ENCODE data around the gene C1QB.

C1QB gene

GRCh38 chr1:22625262-22625925, 27.6 kb upstream of the C1QB start:
- no peaks in the 10 kb centered on the region for H3K4me1 ChIP-seq (ENCODE audit: insufficient read depth, low read length, poor library complexity, severe bottlenecking)
- H3K4me3 ChIP-seq (ENCODE audit: low read length, poor library complexity, severe bottlenecking): no peak overlapping the region
- no peaks in the 10 kb centered on the region for H3K9me3 ChIP-seq (ENCODE audit: insufficient read depth, low read depth, low read length)
- H3K9me2 ChIP-seq (replicated peaks; ENCODE audit: low read depth, low read length): no peaks in the 10 kb centered on the region
- no peaks in the 10 kb centered on the region for H3F3A ChIP-seq (ENCODE audit: low read depth)
- H3K27me3 ChIP-seq (ENCODE audit: insufficient read depth, low read length, poor library complexity, severe bottlenecking): no peaks in the 10 kb centered on the region
- no peak overlapping the region for H3K9ac ChIP-seq (ENCODE audit: low read depth, low read length, poor library complexity, severe bottlenecking)
- no peaks in the 10 kb centered on the region for H4K20me1 ChIP-seq (ENCODE audit: insufficient read depth, low read length, poor library complexity, severe bottlenecking)
- H3K4me2 ChIP-seq (ENCODE audit: low read depth, low read length, poor library complexity, severe bottlenecking): no peak overlapping the region
- H3K79me2 ChIP-seq (ENCODE audit: insufficient read depth, low read length): no peaks in the 10 kb centered on the region
- TF ChIP-seq CTCF (conservative IDR thresholded peaks at IDR 0.05; ENCODE audit: low read length) (no peak), EZH2phosphoT487 (IDR thresholded peaks at IDR 0.05; ENCODE audit: borderline replicate concordance) (no peak)
- H2AFZ ChIP-seq (ENCODE audit: low read length): no peak overlapping the region
- H3K36me3 ChIP-seq (ENCODE audit: insufficient read depth, low read length): no peaks in the 10 kb centered on the region

GRCh38 chr1:22626237-22627157, 26.5 kb upstream of the C1QB start:
- H3K27me3 ChIP-seq (ENCODE audit: insufficient read depth, low read length, poor library complexity, severe bottlenecking): no peaks in the 10 kb centered on the region
- no peaks in the 10 kb centered on the region for H3K36me3 ChIP-seq (ENCODE audit: insufficient read depth, low read length)
- H3K9me2 ChIP-seq (replicated peaks; ENCODE audit: low read depth, low read length): no peaks in the 10 kb centered on the region
- no peak overlapping the region for H3K9ac ChIP-seq (ENCODE audit: low read depth, low read length, poor library complexity, severe bottlenecking)
- no peak for TF ChIP-seq EZH2phosphoT487 (IDR thresholded peaks at IDR 0.05; ENCODE audit: borderline replicate concordance)
- no peak for TF ChIP-seq CTCF (conservative IDR thresholded peaks at IDR 0.05; ENCODE audit: low read length)
- H3K79me2 ChIP-seq (ENCODE audit: insufficient read depth, low read length): no peaks in the 10 kb centered on the region
- H3F3A ChIP-seq (ENCODE audit: low read depth): no peaks in the 10 kb centered on the region
- H3K4me3 ChIP-seq (ENCODE audit: low read length, poor library complexity, severe bottlenecking): no peak overlapping the region
- H3K9me3 ChIP-seq (ENCODE audit: insufficient read depth, low read depth, low read length): no peaks in the 10 kb centered on the region
- no peaks in the 10 kb centered on the region for H4K20me1 ChIP-seq (ENCODE audit: insufficient read depth, low read length, poor library complexity, severe bottlenecking)
- H2AFZ ChIP-seq (ENCODE audit: low read length): no peak overlapping the region
- no peak overlapping the region for H3K4me2 ChIP-seq (ENCODE audit: low read depth, low read length, poor library complexity, severe bottlenecking)
- no peaks in the 10 kb centered on the region for H3K4me1 ChIP-seq (ENCODE audit: insufficient read depth, low read length, poor library complexity, severe bottlenecking)

- Histone ChIP-seq H4K20me1 (ENCODE audit: insufficient read depth, low read length, poor library complexity, severe bottlenecking) (no peaks in the 10 kb centered on the region), H3K9me3 (ENCODE audit: insufficient read depth, low read depth, low read length) (no peaks in the 10 kb centered on the region), H3K79me2 (ENCODE audit: insufficient read depth, low read length) (no peaks in the 10 kb centered on the region), H3K4me1 (ENCODE audit: insufficient read depth, low read length, poor library complexity, severe bottlenecking) (no peaks in the 10 kb centered on the region), H3K9me2 (replicated peaks; ENCODE audit: low read depth, low read length) (no peaks in the 10 kb centered on the region), H2AFZ (ENCODE audit: low read length) (no peak overlapping the region), H3K36me3 (ENCODE audit: insufficient read depth, low read length) (no peaks in the 10 kb centered on the region), H3K4me3 (ENCODE audit: low read length, poor library complexity, severe bottlenecking) (no peak overlapping the region), H3K4me2 (ENCODE audit: low read depth, low read length, poor library complexity, severe bottlenecking) (no peak overlapping the region), H3K27me3 (ENCODE audit: insufficient read depth, low read length, poor library complexity, severe bottlenecking) (no peaks in the 10 kb centered on the region), H3F3A (ENCODE audit: low read depth) (no peaks in the 10 kb centered on the region), H3K9ac (ENCODE audit: low read depth, low read length, poor library complexity, severe bottlenecking) (no peak overlapping the region)
- TF ChIP-seq EZH2phosphoT487 (IDR thresholded peaks at IDR 0.05; ENCODE audit: borderline replicate concordance) (no peak), CTCF (conservative IDR thresholded peaks at IDR 0.05; ENCODE audit: low read length) (no peak)
Observed at GRCh38 chr1:22627331-22627730, 25.7 kb upstream of the C1QB start.
